Non-pigmented ciliary epithelial cell (primary cell): ENCODE data around the gene MEF2A.
A peak's percentile ranks its signal among the peaks of the same experiment; 100 is the strongest.

Experiments used
- DNase-seq: peaks from one replicate; pipeline ENCODE4 v3.0.0-alpha.2; 2010; ENCODE audit warnings: low read depth

Gene MEF2A

GRCh38 chr15:99706557-99707303 lies 140.9 kb downstream of the MEF2A start:
- DNase-seq = no peak

DNA sequence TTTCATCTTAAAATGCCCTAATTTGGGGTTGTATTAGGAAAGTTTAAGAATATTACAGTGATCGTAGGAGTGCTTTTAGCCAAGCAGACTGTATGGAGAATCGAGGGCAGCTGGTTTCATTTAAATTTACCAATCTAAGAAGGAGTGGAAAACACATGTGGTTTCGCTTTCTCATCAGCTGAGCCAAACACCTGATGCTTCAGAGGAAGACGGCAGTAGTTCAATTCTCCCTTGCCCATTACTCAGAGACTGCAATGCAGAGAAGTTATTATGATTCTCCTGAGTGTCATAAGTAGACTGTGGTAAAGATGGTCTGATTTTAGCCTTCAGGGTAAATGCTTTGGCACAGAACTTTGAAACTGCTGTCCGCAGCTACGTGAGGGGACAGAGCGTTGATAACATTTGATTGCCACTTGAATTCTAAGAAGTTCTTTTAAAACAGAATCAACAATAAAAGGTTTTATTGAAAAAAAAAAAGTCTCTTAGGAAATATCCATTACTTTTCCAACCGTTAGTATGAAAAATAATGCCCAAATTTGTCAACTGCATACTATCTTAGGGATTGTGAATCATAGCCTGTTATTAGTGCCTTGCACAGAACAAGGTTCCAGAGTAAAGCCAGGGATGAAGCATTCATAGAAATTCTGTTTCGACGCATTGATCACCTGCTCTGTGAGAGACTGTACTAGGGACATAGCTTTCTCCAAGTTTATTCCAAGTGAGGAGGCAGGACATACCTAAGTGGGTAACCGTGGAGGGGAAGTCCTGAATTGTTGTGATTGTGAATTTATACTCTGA lies 141.9 kb downstream of the MEF2A start:
- no peak for DNase-seq

DNA sequence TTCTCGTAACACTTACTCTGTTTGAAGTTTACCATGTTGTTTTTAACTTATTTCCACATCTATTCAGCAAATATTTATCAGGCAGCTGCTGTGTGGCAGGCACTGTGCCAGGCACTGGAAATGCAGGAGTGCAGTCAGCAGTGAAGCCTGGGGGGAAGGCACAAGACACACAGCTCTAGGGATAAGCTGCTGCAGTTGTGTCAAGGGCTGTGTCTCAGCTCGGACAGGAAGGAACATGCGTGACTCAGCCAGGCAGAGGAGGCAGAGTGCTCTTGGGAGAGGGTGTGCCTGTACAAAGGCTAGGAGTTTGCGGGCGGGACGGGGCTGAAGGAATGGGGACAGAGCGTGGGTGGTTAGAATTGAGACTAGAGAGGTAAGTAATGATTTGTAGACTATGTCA lies 142.8 kb downstream of the MEF2A start:
- DNase-seq = peak; percentile 75

GRCh38 chr15:99709243-99709986 lies 143.6 kb downstream of the MEF2A start:
- DNase-seq = no peak

DNA sequence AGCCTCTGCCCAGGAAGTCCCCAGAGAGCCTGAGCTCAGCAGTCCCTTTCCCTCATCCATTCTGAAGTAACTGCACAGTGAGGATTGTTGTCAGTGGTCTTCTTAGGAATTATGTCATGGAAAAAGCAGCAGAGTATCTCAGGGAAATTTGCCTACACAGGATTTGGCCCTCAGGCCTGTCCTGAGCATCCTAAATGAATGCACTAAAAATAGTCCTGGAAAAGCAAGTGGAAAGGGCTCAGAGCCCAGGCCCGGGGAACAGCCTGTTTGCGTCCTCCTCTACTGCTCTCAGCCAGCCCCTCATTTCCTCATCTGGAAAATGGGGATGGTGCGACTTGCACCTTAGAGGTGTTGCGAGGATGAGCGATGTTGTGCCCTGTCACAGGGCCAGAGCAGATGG lies 145.8 kb downstream of the MEF2A start:
- DNase-seq = no peak

DNA sequence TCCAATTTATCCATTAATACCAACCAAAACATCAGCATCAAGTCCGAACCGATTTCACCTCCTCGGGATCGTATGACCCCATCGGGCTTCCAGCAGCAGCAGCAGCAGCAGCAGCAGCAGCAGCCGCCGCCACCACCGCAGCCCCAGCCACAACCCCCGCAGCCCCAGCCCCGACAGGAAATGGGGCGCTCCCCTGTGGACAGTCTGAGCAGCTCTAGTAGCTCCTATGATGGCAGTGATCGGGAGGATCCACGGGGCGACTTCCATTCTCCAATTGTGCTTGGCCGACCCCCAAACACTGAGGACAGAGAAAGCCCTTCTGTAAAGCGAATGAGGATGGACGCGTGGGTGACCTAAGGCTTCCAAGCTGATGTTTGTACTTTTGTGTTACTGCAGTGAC lies 146.6 kb downstream of the MEF2A start:
- DNase-seq = no peak

- DNase-seq = no peak
Observed at GRCh38 chr15:99716540-99717095, 150.8 kb downstream of the MEF2A start.

GRCh38 chr15:99717161-99718009 lies 151.6 kb downstream of the MEF2A start:
- no peak for DNase-seq

DNA sequence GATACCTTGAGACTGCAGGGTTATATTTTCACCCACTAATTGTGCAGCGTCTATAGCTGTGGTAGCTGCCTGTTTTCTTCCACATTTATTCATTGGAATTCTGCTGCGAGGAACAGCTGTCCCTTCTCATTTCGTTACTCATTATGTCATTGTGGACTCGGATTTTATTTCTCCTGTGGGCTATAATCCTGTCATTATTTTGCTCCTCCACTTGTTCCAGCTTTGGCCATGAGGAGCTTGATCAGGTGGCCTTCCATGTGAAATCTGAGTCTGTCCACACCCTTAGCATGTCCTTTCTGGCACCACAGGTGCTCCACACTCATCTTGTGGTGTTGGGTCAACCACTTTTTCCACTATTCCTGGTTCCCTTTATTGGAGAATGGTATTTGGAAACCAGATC lies 152.6 kb downstream of the MEF2A start:
- DNase-seq = no peak

- DNase-seq = peak; percentile 87
Observed at GRCh38 chr15:99719096-99719541, 153.3 kb downstream of the MEF2A start.

DNA sequence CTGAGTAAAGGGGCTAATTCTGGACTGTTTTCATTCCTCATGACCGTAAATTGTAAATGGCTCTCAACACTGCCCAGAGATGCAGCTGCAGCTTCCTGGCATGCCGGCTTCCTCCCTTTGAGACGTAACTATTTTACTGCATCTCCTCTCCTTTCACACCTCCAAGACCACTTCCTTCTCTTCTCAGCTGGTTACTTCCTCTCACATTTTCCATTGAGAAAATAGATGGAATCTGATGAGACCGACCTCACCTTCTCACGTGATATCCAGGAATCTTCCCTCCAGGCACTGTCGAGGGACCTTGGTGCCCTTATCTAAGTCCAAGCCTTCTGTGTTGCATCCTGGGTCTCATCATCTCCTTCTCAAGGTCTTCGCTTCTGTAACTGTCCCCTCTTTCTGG lies 154.7 kb downstream of the MEF2A start:
- no peak for DNase-seq

GRCh38 chr15:99721104-99721778 lies 155.5 kb downstream of the MEF2A start:
- DNase-seq = no peak

DNA sequence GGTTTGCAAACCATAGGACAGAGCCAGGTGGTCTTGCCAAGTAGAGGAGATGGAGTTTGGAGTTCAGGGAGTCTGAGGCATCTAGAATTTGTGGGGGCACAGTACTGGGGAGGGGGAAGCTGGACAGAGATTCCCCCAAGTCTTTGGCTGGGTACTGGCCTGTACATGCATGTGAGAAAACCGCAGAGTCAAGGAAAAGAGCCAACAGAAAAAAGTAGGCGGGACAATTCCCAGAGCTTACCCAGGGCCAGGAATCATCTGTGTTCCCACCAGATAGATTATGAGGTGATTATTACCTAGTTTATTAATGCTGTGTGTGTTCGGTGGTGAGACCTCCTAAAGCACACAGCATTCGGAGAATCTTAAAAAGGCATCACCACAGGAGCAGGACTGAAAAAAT lies 156.1 kb downstream of the MEF2A start:
- no peak for DNase-seq

- no peak for DNase-seq
Observed at GRCh38 chr15:99722406-99722805, 156.6 kb downstream of the MEF2A start.

DNA sequence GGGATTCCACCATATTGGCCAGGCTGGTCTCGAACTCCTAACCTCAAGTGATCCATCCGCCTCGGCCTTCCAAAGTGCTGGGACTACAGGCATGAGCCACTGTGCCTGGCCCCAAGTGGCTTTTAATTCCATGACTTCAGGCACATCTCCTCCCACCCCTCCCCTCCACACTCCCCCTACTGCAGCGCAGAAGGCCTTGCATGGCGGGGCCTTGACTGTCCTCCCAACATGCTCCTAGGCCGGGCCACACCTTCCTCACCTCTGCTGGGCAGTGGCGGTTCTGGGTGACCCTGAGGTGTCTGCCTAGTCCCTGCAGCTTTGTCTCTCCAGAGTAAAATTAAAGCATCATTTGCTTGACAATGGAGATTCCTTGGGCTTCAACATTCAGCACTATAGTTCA lies 160.5 kb downstream of the MEF2A start:
- DNase-seq = no peak

GRCh38 chr15:99727330-99727729 lies 161.5 kb downstream of the MEF2A start:
- DNase-seq = no peak

DNA sequence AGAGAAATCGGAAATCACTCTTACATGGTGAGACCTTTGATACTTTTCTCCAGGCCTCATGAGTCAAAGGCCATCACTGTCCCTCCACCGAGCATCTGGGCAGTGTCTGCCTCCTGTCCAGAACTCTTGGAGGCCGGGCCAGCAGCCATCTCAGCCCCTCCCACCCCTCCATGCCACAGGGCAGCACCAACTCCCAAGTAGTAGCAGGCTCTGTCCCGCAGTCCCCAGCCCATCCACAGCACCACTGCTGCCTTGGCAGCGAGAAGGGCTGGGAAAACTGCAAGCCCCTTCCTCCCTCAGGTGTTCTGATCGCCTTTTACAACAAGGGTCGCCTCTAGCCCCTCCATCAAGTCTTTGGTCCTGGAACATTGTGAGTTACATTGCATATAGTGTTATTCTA lies 161.9 kb downstream of the MEF2A start:
- no peak for DNase-seq

DNA sequence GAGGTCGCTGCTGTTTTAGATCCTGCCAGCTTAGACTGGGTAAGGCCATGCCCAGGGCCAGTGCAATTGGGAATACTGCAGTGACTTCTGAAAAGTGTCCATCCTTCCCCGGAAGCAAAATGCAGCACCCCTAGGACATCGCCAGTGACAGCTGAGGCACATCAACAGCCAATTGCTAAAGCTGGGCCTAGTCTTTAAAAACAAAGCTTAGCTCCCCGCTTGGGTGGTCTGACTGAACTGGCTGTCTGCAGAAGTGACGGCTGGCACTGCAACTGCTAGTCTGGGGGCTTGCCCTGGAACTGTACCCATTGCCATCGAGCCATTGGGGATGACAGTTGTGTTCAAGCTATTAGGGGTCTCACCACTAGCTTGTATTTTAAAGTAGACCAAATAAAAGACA lies 163.1 kb downstream of the MEF2A start:
- DNase-seq = no peak

GRCh38 chr15:99729327-99729726 lies 163.5 kb downstream of the MEF2A start:
- no peak for DNase-seq

GRCh38 chr15:99729920-99730319 lies 164.1 kb downstream of the MEF2A start:
- no peak for DNase-seq
